ENCODE measurements around the gene TRIM7. TPM values are rescaled to one million over a fixed set of nuclear protein-coding genes. Genes with fewer than 3 reads are reported as not detected.

The TRIM7 gene
- total and polyA plus RNA-seq, 9 of the 15 experiments (the other 6 are each of a cell fraction or from before 2014, with no cell fraction given), result 2.6 to 14.9 (median 8.9) TPM

- TF ChIP-seq ZFX (CRISPR knock-in tag; IDR thresholded peaks at IDR 0.05) (peak; percentile 79), ZSCAN29 (IDR thresholded peaks at IDR 0.05) (no peak), BCOR (IDR thresholded peaks at IDR 0.05) (no peak), ZNF239 (CRISPR knock-in tag; IDR thresholded peaks at IDR 0.05) (no peak), ZNF518B (CRISPR knock-in tag; IDR thresholded peaks at IDR 0.05) (no peak), ELF4 (CRISPR knock-in tag; IDR thresholded peaks at IDR 0.05) (no peak), ZBTB9 (CRISPR knock-in tag; IDR thresholded peaks at IDR 0.05) (0 out of 2 replicates have a peak, but pooled peaks have one; percentile 25), PREB (CRISPR knock-in tag; IDR thresholded peaks at IDR 0.05) (no peak), KLF1 (tag; IDR thresholded peaks at IDR 0.05) (no peak), HSF4 (CRISPR knock-in tag; IDR thresholded peaks at IDR 0.05; ENCODE audit: borderline replicate concordance) (no peak), CHCHD3 (CRISPR knock-in tag; IDR thresholded peaks at IDR 0.05) (no peak), KAT8 (IDR thresholded peaks at IDR 0.05; ENCODE audit: low read depth) (no peak), NKRF (IDR thresholded peaks at IDR 0.05; ENCODE audit: borderline replicate concordance) (0 out of 2 replicates have a peak, but pooled peaks have one; percentile 21), ZNF280A (IDR thresholded peaks at IDR 0.05; ENCODE audit: low read depth, partially characterized antibody) (no peak), THAP12 (CRISPR knock-in tag; IDR thresholded peaks at IDR 0.05) (no peak), RBBP5 (IDR thresholded peaks at IDR 0.05; ENCODE audit: borderline replicate concordance, insufficient read depth, low read length, poor library complexity, severe bottlenecking) (peak; percentile 32)
These were observed 44.7 kb downstream of the TRIM7 start (continued) for GRCh38 chr5:181160152-181160754.
